HFFc6 (cell line): ENCODE measurements around the gene APOBEC3F. TPM values are rescaled to one million over a fixed set of nuclear protein-coding genes. Genes with fewer than 3 reads are reported as not detected.

Source experiments
- DNase-seq: peaks from one replicate; pipeline ENCODE4 v3.0.0-alpha.2; 2018
- H3K27ac Mint-ChIP-seq: 2 replicates; pipeline ENCODE4 v1.8.0; 2020; ENCODE audit warnings: mild to moderate bottlenecking, mixed read lengths
- H3K27me3 Mint-ChIP-seq: 2 replicates; pipeline ENCODE4 v1.8.0; 2021; ENCODE audit warnings: mild to moderate bottlenecking, moderate library complexity, mixed read lengths; ENCODE audit not compliant: insufficient read depth
- H3K36me3 Mint-ChIP-seq: 2 replicates; pipeline ENCODE4 v1.8.0; 2021; ENCODE audit warnings: low read depth, mixed read lengths
- H3K4me1 Mint-ChIP-seq: 2 replicates; pipeline ENCODE4 v1.8.0; 2020; ENCODE audit warnings: low read depth, mixed read lengths
- H3K4me3 Mint-ChIP-seq: 2 replicates; pipeline ENCODE4 v1.8.0; 2020; ENCODE audit warnings: mild to moderate bottlenecking, moderate library complexity, mixed read lengths
- H3K9me3 Mint-ChIP-seq: 2 replicates; pipeline ENCODE4 v1.8.0; 2020; ENCODE audit warnings: mild to moderate bottlenecking, mixed read lengths
- total RNA-seq, 6 experiments: library from RNA; stranded (reverse); fragmentation: NEBNext Ultra II Directional; extraction: Animal tissue kit (Norgen Biotek cat#: 25700); gene quantifications; 2 replicates in 1 of 6; 3 replicates in 5 of 6; pipeline ENCODE4 v1.2.3, GENCODE V29; 2021
- TF ChIP-seq, protein P1 (sequence below): fragments of 200-600 bp; sonication (generic); IDR thresholded peaks from 2 replicates; pipeline ENCODE4 v1.5.0; 2021; ENCODE audit warnings: antibody characterized with exemption, mild to moderate bottlenecking

APOBEC3F gene
- total RNA-seq, 6 experiments from 2014 or later: 6.5 to 12.1 (median 9.0) TPM

DNA sequence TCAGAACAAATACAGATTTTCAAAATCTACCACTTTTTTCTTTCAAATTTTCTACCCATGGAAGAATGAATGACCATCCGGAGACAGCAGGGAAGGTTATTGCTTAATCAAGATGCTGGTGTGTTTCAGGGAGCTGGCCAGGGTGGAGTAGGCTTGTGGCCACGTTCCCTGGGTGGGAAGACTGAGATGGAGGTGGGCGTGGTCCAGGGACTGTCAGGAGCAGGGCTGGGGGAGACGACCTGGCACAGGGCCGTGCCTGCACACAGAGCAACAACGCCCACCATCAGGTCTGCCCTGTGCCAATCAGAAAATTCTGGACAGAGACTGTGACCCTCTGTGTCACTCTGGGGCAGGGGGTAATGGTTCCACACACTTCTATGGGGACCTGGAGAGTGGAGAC, 49.3 kb downstream of the APOBEC3F start:
- Mint-ChIP-seq H3K9me3 (no peaks in the 10 kb centered on the region), H3K4me1 (peaks cover 4% of the 10 kb centered on the region; the same call in 1 of the 2 replicates), H3K27me3 (peaks cover 38% of the 10 kb centered on the region), H3K36me3 (no peaks in the 10 kb centered on the region), H3K27ac (no peak overlapping the region), H3K4me3 (no peak overlapping the region)
- no peak for DNase-seq
- TF ChIP-seq, protein P1, sequence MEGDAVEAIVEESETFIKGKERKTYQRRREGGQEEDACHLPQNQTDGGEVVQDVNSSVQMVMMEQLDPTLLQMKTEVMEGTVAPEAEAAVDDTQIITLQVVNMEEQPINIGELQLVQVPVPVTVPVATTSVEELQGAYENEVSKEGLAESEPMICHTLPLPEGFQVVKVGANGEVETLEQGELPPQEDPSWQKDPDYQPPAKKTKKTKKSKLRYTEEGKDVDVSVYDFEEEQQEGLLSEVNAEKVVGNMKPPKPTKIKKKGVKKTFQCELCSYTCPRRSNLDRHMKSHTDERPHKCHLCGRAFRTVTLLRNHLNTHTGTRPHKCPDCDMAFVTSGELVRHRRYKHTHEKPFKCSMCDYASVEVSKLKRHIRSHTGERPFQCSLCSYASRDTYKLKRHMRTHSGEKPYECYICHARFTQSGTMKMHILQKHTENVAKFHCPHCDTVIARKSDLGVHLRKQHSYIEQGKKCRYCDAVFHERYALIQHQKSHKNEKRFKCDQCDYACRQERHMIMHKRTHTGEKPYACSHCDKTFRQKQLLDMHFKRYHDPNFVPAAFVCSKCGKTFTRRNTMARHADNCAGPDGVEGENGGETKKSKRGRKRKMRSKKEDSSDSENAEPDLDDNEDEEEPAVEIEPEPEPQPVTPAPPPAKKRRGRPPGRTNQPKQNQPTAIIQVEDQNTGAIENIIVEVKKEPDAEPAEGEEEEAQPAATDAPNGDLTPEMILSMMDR: no peak

DNA sequence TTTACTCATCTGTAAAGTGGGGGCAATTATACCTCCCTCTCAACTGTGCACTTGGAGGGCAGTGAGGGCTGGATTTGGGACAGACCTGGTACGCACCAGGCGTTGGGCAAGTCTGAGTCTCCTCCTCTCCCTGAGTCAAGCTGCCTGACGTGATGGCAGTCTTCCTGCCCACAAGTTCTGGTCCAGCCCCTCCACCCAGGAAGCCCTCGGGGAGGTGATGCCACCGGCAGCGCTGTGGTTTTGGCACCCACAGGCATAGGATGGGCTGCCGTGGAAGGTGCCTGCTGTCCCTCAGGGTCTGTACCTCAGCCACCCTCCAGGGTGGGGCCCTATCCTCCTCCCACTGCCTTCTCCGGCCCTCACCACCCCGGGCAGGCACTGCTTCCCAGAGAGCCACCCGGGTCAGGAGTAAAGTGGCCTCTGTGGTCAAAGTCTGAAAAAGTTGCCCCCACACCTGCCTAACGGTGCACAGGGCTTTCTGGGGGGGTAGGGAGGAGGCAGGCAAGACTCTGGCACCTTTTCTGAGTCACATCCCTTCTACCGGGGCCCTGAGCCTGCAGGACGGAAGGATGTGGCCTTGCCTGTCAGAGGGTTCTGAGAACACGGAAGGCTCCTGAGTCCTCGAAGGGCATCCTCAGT, 49.9 kb downstream of the APOBEC3F start:
- Mint-ChIP-seq H3K9me3 (no peaks in the 10 kb centered on the region), H3K36me3 (no peaks in the 10 kb centered on the region), H3K27ac (no peak overlapping the region), H3K4me3 (no peak overlapping the region), H3K27me3 (peaks cover 39% of the 10 kb centered on the region), H3K4me1 (peaks cover 4% of the 10 kb centered on the region; the same call in 1 of the 2 replicates)
- TF ChIP-seq, protein P1: no peak
- no peak for DNase-seq

DNA sequence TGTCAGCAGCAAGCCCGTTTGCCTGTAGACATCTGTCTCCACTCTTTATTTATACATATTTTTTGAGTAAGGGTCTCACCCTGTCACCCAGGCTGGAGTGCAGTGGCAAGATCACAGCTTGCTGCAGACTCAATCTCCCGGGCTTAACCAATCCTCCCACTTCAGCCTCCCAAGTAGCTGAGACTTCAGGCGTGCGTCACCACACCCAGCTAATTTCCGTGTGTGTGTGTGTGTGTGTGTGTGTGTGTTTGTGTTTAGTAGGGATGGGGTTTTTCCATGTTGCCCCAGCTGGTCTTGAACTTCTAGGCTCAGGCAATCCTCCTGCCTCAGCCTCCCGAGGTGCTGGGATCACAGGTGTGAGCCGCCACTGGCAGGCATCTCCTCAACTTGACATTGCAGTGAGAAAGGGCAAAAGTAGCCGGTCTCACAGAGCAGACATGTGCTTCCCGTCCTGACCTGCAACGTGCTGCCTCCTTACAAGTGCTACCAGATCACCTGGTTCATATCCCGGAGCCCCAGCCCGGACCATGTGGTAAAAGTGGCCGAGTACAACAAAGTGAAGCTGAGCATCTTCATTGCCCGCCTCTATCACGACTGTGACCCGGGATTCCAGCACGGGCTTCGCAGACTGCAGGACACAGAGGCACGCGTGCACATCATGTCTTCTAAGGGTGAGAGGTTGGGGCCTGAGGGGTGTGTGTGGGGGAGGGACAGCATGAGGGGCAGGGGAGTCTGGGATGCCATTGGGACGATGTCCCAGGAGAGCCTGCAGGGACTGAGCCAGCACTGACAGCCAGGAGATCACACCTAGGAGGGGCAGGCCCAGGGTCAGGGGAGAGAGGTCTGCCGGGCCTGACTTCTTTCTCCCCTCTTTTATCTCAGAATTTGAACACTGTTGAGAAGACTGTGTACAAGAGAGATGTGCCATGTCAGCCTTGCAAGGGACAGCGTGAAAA, 50.7 kb downstream of the APOBEC3F start:
- Mint-ChIP-seq H3K9me3 (no peaks in the 10 kb centered on the region), H3K36me3 (no peaks in the 10 kb centered on the region), H3K4me1 (peaks cover 4% of the 10 kb centered on the region; the same call in 1 of the 2 replicates), H3K4me3 (no peak overlapping the region), H3K27ac (no peak overlapping the region), H3K27me3 (peaks cover 39% of the 10 kb centered on the region)
- TF ChIP-seq, protein P1: no peak
- DNase-seq: no peak

DNA sequence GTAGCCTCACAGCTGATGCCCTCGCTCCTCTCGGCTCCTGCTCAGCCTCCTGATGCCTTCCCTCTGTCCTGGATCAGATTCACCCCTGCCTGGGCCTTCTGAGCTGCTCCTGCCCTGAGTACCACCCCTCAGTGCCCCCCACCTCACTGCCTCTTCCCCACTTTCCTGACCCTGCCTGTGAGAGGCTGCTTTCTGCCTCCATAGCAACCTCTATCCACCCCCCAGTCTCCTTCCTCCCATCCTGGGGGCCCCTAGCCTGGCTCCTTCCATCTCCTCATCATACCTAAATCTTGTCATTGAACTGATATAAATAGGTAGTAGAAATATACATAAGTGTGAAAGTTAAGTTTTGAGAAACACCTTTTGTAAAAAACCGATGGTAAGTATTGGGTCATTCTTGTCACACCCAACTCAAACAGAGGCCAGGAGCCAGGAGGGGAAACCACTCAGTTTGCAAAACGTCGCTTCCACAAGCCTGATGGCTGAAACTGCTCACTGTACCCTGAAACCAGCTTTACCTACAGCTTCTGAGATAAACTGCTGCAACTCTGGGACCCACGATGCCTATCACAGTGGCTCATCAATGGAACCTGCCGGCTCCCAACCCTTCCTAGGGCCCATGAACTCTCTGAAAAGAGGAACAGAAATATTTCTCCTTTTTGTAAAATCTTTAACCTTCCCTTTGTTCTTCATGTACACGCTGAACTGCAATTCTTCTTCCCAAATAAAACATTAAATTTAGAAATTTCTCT, 51.6 kb downstream of the APOBEC3F start:
- H3K27me3 Mint-ChIP-seq: peaks cover 39% of the 10 kb centered on the region
- no peaks in the 10 kb centered on the region for H3K9me3 Mint-ChIP-seq
- H3K4me3 Mint-ChIP-seq: no peak overlapping the region
- TF ChIP-seq, protein P1: no peak
- no peak overlapping the region for H3K27ac Mint-ChIP-seq
- DNase-seq: no peak
- H3K36me3 Mint-ChIP-seq: no peaks in the 10 kb centered on the region
- H3K4me1 Mint-ChIP-seq: peaks cover 6% of the 10 kb centered on the region

DNA sequence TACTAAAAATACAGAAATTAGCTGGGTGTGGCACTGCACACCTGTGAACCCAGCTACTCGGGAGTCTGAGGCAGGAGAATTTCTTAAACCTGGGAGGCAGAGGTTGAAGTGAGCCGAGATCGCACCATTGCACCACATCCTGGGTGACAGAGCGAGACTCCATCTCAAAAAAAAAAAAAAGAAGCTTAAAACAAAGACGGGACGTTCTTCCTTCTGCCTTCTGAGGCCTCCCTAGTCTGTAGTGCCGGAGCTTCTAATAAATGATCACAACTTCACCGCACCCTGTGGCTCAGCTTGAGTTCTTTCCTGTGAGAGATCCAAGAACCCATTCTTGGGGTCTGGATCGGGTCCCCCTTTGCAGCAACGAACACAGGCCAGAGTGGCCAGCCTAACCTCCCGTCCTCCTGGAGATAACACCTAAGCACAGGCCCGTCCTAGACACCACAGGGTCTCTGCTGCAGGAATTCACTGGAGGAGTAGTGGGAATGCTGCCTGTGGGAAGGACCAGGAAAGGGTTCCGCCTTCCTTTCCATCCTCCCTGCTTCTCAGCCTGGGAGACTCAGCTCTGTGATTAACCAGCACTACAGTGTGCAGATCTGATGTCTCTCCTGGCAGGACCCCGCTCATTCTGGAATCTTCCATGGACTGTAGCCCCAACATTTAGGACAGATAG, 54.2 kb downstream of the APOBEC3F start:
- Mint-ChIP-seq H3K4me1 (peaks cover 10% of the 10 kb centered on the region), H3K27me3 (peaks cover 30% of the 10 kb centered on the region), H3K4me3 (no peak overlapping the region), H3K9me3 (no peaks in the 10 kb centered on the region), H3K36me3 (no peaks in the 10 kb centered on the region), H3K27ac (no peak overlapping the region)
- TF ChIP-seq, protein P1: no peak
- no peak for DNase-seq
